ENCODE measurements around the gene SRCAP. TPM values are rescaled to one million over a fixed set of nuclear protein-coding genes. Genes with fewer than 3 reads are reported as not detected.

SRCAP gene
- polyA plus RNA-seq, 1 donor (not counting 4 experiments of a cell fraction or from before 2014, with no cell fraction given) = 1.4 TPM

GRCh38 chr16:30783280-30784109, 84.5 kb downstream of the SRCAP start:
- no peaks in the 10 kb centered on the region for H3K9me3 ChIP-seq (ENCODE audit: control insufficient read depth, low read depth, low read length)
- FAIRE-seq (no peak), DNase-seq (ENCODE audit: low read depth, low spot score) (no peak)
- H3K27me3 ChIP-seq (ENCODE audit: control insufficient read depth, extremely low read depth, insufficient read depth, low read length) = no peaks in the 10 kb centered on the region
- dilution Hi-C loops (cut with MboI; ENCODE audit: extremely low pct_ligation_motif_present, low sequenced_read_pairs) = loop anchor here (25.0 kb wide), 1 partner anchor 104 kb away; the partner anchor contains the start of genes BCL7C and CTF1
- no peaks in the 10 kb centered on the region for H4K20me1 ChIP-seq (ENCODE audit: control insufficient read depth, extremely low read depth, insufficient read depth, low read length)
- H3K9ac ChIP-seq (ENCODE audit: control insufficient read depth, extremely low read depth, insufficient read depth, low read length) = no peak overlapping the region
- no peak overlapping the region for H3K27ac ChIP-seq (ENCODE audit: control insufficient read depth, insufficient read depth, low read length)
- H3K4me1 ChIP-seq (ENCODE audit: control insufficient read depth, extremely low read depth, insufficient read depth, low read length) = peaks cover 10% of the 10 kb centered on the region
- H3K4me2 ChIP-seq (ENCODE audit: control insufficient read depth, extremely low read depth, insufficient read depth, low read depth, low read length) = no peak overlapping the region
- H3K4me3 ChIP-seq (ENCODE audit: control insufficient read depth in 2 of 3, extremely low read depth in 1 of 3, insufficient read depth in 2 of 3, low read depth in 1 of 3, low read length in 3 of 3) = no peak overlapping the region
- H2AFZ ChIP-seq (ENCODE audit: control insufficient read depth, low read length) = no peak overlapping the region
- H3K36me3 ChIP-seq (ENCODE audit: control insufficient read depth in 2 of 2, extremely low read depth in 1 of 2, insufficient read depth in 2 of 2, low read length in 2 of 2) = peaks cover 6 to 20% of the 10 kb centered on the region in 2 experiments
- H3K79me2 ChIP-seq (ENCODE audit: control insufficient read depth, insufficient read depth, low read length) = peaks cover 20% of the 10 kb centered on the region
- H3K9me1 ChIP-seq (ENCODE audit: control insufficient read depth, extremely low read depth, insufficient read depth, low read length) = no peaks in the 10 kb centered on the region
- TF ChIP-seq EZH2 (IDR thresholded peaks at IDR 0.05; ENCODE audit: low read length) (no peak), CTCF (optimal IDR thresholded peaks at IDR 0.05 in 1 of 3, IDR thresholded peaks at IDR 0.05 in 1 of 3, conservative IDR thresholded peaks at IDR 0.05 in 1 of 3; ENCODE audit: extremely low read depth in 1 of 3, insufficient read depth in 2 of 3, low read length in 3 of 3) (no peak)

GRCh38 chr16:30784215-30784614, 85.2 kb downstream of the SRCAP start:
- Histone ChIP-seq H3K9me3 (ENCODE audit: control insufficient read depth, low read depth, low read length) (no peaks in the 10 kb centered on the region), H2AFZ (ENCODE audit: control insufficient read depth, low read length) (no peak overlapping the region), H3K27ac (ENCODE audit: control insufficient read depth, insufficient read depth, low read length) (no peak overlapping the region), H3K4me2 (ENCODE audit: control insufficient read depth, extremely low read depth, insufficient read depth, low read depth, low read length) (no peak overlapping the region), H3K36me3 (ENCODE audit: control insufficient read depth in 2 of 2, extremely low read depth in 1 of 2, insufficient read depth in 2 of 2, low read length in 2 of 2) (peaks cover 6 to 20% of the 10 kb centered on the region in 2 experiments), H3K9ac (ENCODE audit: control insufficient read depth, extremely low read depth, insufficient read depth, low read length) (no peak overlapping the region), H3K79me2 (ENCODE audit: control insufficient read depth, insufficient read depth, low read length) (peaks cover 20% of the 10 kb centered on the region), H3K27me3 (ENCODE audit: control insufficient read depth, extremely low read depth, insufficient read depth, low read length) (no peaks in the 10 kb centered on the region), H3K4me1 (ENCODE audit: control insufficient read depth, extremely low read depth, insufficient read depth, low read length) (peaks cover 10% of the 10 kb centered on the region), H3K9me1 (ENCODE audit: control insufficient read depth, extremely low read depth, insufficient read depth, low read length) (no peaks in the 10 kb centered on the region), H3K4me3 (ENCODE audit: control insufficient read depth in 2 of 3, extremely low read depth in 1 of 3, insufficient read depth in 2 of 3, low read depth in 1 of 3, low read length in 3 of 3) (no peak overlapping the region), H4K20me1 (ENCODE audit: control insufficient read depth, extremely low read depth, insufficient read depth, low read length) (no peaks in the 10 kb centered on the region)
- no peak for TF ChIP-seq EZH2 (IDR thresholded peaks at IDR 0.05; ENCODE audit: low read length)
- no peak for TF ChIP-seq CTCF (optimal IDR thresholded peaks at IDR 0.05 in 1 of 3, IDR thresholded peaks at IDR 0.05 in 1 of 3, conservative IDR thresholded peaks at IDR 0.05 in 1 of 3; ENCODE audit: extremely low read depth in 1 of 3, insufficient read depth in 2 of 3, low read length in 3 of 3)
- dilution Hi-C loops (cut with MboI; ENCODE audit: extremely low pct_ligation_motif_present, low sequenced_read_pairs) = loop anchor here (25.0 kb wide), 1 partner anchor 103 kb away; the partner anchor contains the start of genes BCL7C and CTF1
- FAIRE-seq (no peak), DNase-seq (ENCODE audit: low read depth, low spot score) (no peak)

All from keratinocyte (primary cell).